GM21737 (cell line): ENCODE data around the gene TMEM117.

ENCODE experiments used
- ATAC-seq: cut with Tn5 transposase; IDR thresholded peaks from one replicate; pipeline ENCODE4 v1.9.1; 2021; ENCODE audit warnings: mild to moderate bottlenecking, moderate library complexity; ENCODE audit not compliant: unreplicated experiment

TMEM117 gene

GRCh38 chr12:44260581-44260980 lies 424.7 kb downstream of the TMEM117 start:
- ATAC-seq = no peak

- ATAC-seq = no peak
These were observed 449.6 kb downstream of the TMEM117 start for GRCh38 chr12:44285321-44285960.

DNA sequence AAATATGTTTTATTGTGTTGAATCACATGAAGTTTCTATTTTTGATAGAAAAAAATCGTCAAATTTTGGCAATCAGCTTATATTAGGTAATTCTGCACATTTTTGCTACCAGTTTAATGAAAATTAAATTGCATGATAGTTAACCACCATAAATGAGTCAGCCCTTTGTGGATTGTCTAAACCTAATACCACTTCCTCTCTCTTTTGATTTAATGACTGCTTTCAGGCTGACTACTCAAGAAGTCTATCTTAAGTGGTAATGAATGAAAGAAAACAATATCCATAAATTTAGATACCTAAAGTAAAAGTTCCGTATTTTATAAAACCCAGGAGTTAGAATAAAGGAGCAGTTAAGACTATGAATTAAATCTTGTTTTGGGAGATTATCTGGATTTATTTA lies 450.5 kb downstream of the TMEM117 start:
- no peak for ATAC-seq

- no peak for ATAC-seq
These were observed 451.1 kb downstream of the TMEM117 start for GRCh38 chr12:44286821-44287505.

GRCh38 chr12:44287545-44287944 lies 451.7 kb downstream of the TMEM117 start:
- no peak for ATAC-seq

GRCh38 chr12:44294649-44295048 lies 458.8 kb downstream of the TMEM117 start:
- ATAC-seq = peak; percentile 88

- no peak for ATAC-seq
These were observed 460.2 kb downstream of the TMEM117 start for GRCh38 chr12:44295958-44296623.

DNA sequence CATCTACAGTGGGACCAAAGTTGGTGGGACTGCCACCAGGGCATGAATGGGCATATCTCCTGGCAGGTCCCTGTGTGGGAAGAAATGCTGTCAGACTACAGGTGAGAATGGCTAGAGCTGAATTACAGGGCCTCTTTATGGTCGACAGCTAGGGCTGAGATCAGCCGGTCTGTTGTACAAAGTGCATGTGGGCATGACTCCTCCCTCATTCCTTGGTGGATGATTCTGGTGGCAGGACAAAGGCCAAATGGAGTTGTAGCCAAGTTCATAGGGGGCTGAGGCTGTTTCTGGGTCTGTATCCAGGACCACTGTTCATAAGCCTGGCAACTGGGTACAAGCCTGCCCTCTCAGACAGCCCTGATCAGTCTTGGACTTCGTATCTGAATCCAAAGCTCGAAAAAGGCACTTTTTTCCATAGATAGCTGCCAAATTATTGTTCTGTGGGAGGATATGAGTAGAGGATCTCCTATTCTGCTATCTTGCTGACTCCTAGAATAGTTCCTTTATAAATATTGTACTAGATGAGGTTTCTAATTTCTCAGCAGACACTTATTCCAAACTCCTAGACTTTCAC lies 460.8 kb downstream of the TMEM117 start:
- ATAC-seq = no peak

- ATAC-seq = no peak
These were observed 463.6 kb downstream of the TMEM117 start for GRCh38 chr12:44299524-44299923.

- ATAC-seq = no peak
These were observed 471.8 kb downstream of the TMEM117 start for GRCh38 chr12:44307506-44308168.

DNA sequence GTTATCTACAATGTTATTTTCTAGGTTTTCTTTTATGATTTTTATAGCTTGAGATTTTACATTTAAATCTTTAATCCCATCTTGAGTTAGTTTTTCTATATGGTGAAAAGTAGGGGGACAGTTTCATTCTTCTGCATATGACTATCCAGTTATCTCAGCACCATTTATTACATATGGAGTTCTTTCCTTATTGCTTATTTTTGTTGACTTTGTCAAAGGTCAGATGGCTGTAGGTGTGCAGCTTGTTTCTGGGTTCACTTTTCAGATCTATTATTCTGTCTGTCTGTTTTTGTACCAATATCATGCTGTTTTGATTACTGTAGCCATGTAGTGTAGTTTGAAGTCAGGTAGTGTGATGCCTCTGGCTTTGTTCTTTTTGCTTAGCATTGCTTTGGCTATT lies 477.3 kb downstream of the TMEM117 start:
- ATAC-seq = no peak

- no peak for ATAC-seq
These were observed 478.2 kb downstream of the TMEM117 start for GRCh38 chr12:44314007-44314500.

DNA sequence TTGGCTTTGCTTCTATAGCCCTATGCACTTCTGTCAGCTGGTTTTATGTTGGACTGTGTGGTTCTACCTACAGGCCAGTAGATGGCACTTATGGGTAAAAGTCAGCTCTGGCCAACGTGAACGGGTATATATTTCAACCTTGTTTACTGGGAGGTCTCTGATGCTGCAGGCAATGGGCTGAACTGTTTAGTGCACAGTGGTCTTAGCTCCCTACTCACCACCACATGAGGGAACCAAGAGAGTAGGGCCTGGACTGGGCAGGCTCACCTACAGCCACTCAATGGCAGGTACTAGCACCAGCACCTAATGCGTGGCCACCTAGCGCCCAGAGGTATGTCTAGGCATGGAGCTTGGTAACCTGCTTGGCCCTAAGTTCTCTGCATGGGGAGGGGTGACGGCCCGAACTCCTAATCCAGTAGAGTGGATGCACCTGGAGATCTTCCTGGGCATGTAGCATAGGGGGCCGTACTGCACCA lies 481.8 kb downstream of the TMEM117 start:
- ATAC-seq = no peak

- ATAC-seq = no peak
These were observed 495.4 kb downstream of the TMEM117 start for GRCh38 chr12:44331269-44331668.

- ATAC-seq = no peak
These were observed 498.5 kb downstream of the TMEM117 start for GRCh38 chr12:44334347-44334746.

DNA sequence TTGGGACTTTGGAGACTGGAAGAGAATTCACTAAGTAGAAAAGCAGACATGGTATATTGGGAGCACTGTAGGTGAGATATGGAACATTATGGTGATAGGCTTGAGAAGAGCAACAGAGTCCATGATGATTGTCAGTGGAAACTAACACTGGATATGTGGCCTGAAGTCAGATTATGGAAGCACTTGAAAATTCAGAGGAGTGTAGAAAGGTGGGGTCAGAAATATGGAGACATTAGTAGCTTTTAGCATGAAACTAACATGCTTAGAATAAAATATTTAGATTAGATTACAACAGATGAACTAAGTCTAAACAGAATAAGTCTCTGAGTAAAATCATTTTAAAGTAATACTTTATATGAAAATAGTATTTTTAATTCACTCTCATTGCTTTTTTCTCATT lies 499.1 kb downstream of the TMEM117 start:
- ATAC-seq = no peak

DNA sequence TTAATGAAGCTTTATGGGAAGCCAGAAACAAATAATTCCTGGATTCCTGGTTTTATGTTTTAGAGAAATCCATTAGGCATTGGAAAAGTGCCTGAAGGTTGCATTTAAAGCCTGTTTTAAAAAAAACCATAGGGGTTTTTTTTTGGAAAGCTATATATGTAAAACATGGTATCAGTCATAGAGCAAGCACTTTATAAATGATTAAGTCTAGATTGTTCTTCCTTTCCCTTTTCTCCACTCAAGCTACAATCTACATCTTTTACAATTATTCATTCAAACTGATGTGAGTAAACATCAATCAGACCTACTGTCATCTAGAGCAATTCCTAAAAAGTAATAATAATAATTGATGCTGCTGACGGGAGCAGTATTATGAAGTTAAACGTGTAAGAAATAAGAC lies 500.7 kb downstream of the TMEM117 start:
- no peak for ATAC-seq

GRCh38 chr12:44342371-44342770 lies 506.5 kb downstream of the TMEM117 start:
- ATAC-seq = no peak

DNA sequence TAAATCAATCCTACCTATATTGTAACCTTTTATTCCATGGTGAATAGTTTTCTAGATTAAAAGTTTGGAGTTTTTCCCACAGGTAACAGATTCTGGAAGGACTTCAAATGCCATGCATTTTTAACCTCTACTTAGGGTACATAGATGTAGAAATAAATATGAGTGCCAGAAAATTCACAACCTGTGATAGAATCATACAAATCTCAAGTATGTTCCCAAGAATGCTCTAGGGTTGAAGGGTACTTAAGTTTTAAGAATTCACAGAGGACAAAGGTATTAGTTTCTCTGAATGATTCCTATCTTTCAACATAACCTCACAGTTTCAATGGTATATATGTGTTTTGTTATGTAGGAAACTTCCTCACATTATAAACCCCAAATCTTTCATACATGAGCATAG lies 511.3 kb downstream of the TMEM117 start:
- no peak for ATAC-seq

GRCh38 chr12:44357494-44357893 lies 521.6 kb downstream of the TMEM117 start:
- ATAC-seq = no peak

DNA sequence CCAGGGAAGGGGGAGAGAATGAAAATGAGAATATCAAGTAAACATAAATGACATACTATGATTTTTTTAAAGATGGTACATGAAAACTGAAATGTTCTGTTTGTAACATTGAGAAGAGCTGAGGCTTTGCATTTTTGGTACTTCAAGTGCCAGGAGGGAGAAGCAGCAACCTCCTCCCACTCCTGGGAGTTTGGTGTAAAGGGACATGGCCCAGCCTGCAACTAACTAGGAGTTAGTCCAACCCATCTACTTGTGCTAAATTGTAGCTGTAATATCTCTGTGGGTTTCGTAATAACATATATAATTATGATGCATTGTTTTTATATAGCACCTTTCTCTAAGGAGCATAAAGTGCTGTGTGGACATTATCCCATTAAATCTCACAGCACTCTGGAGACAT lies 522.8 kb downstream of the TMEM117 start:
- ATAC-seq = no peak
